Astrocyte of the spinal cord (primary cell): ENCODE results near the gene C11orf58.

Source experiments
- DNase-seq: peaks from one replicate; pipeline ENCODE4 v3.0.0; 2011; ENCODE audit warnings: low read depth, low spot score
- H3K4me3 ChIP-seq: 2 replicates; pipeline ENCODE4 v1.5.1; 2011; ENCODE audit warnings: low read depth, mild to moderate bottlenecking, low read length, moderate library complexity
- CTCF ChIP-seq: IDR thresholded peaks from 2 replicates; pipeline ENCODE4 v1.5.1; 2012; ENCODE audit warnings: low read depth, mild to moderate bottlenecking, low read length, inconsistent platforms
- in situ Hi-C: cut with HindIII; loops from 2 replicates; pipeline ENCODE4 v1.10.0; 2017; ENCODE audit warnings: low sequenced_read_pairs

Gene C11orf58

GRCh38 chr11:16764888-16765287 is 26.4 kb downstream of the C11orf58 start:
- no peak overlapping the region for H3K4me3 ChIP-seq
- no peak for TF ChIP-seq CTCF
- DNase-seq = no peak
- in situ Hi-C loops = no loop called here

GRCh38 chr11:16767137-16767536 is 28.7 kb downstream of the C11orf58 start:
- TF ChIP-seq CTCF = no peak
- H3K4me3 ChIP-seq = no peak overlapping the region
- in situ Hi-C loops = no loop called here
- DNase-seq = no peak

GRCh38 chr11:16767957-16768356 is 29.5 kb downstream of the C11orf58 start:
- no peak overlapping the region for H3K4me3 ChIP-seq
- DNase-seq = no peak
- no peak for TF ChIP-seq CTCF
- in situ Hi-C loops = no loop called here

DNA sequence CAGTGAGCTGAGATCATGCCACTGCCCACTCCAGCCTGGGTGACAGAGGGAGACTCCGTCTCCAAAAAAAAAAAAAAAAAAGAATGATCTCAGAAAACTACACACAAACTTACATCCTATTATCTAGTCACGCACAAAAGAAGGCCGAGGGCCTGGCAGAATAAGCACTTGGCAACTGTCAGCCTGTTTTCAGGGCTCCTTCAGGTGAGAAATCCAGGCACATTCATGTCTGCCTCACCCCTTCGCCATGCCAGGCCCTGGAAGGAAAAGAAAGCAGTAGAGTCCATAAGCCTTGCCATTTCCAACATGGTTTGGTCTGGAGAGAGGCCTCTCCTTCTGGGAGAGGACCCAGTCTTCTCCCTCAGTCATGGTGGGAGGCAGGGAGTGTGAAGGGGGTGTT is 30.9 kb downstream of the C11orf58 start:
- no peak for TF ChIP-seq CTCF
- in situ Hi-C loops = no loop called here
- H3K4me3 ChIP-seq = no peak overlapping the region
- DNase-seq = no peak

GRCh38 chr11:16770016-16770415 is 31.6 kb downstream of the C11orf58 start:
- DNase-seq = no peak
- TF ChIP-seq CTCF = no peak
- H3K4me3 ChIP-seq = no peak overlapping the region
- in situ Hi-C loops = no loop called here

DNA sequence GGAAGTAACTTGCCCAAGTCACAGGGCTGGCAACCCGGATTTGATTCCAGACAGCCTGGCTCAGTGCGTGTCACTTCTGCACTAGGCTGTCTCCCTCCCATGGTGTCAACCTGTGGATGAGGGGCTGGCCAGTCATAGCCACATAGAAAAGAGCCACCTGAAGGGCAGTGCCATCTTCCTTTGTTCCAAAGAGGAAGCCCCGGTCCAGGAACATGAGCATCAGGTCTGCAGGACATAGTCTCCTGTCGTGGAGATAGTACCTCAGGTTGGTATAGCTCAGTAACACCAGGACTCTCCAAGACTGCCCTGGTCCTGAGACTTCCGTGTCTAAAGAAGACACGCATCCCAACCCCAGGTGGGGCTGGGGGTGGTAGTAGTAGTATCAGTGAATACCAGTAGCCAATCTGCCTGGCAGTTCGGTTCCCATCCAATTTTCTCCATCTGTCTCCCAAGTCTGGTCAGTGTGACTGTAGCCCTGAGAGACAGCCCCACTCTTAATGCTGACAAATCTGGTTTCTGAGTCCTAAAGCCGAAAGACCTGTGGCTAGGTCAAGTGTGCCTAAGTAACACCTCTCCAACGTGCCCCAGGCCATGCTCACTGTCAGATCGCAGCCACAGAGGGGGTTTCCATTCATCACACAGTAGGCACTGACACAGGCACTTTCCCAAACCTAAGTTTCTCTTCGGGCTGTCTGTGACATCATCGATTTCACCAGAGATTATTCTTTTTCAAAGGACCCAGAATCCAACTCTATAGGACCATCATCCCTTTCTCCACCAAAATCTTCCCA is 33.1 kb downstream of the C11orf58 start:
- DNase-seq = no peak
- no peak for TF ChIP-seq CTCF
- no peak overlapping the region for H3K4me3 ChIP-seq
- in situ Hi-C loops = no loop called here

DNA sequence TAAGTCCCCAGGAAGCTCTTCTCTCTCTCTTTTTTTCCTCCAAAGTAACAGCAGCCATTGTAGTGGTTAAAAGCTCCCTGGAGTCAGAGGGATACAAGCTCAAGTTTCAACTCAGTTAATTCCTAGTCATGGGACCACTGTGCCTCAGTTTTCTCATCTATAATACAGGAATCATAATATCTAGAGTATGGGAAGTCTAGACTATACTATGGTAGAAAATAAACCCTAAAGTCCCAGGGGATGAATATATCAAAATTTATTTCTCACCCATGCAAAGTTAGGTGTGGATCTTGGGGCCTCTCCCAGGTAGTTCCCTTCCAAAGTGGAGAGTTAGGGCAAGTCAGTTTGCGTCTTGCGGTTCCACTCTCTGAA is 33.7 kb downstream of the C11orf58 start:
- in situ Hi-C loops = no loop called here

More for the DNA sequence above, 33.7 kb downstream of the C11orf58 start:
- DNase-seq = no peak
- no peak for TF ChIP-seq CTCF
- H3K4me3 ChIP-seq = no peak overlapping the region
